ENCODE measurements around the gene SLC35G6.

Gene SLC35G6

DNA sequence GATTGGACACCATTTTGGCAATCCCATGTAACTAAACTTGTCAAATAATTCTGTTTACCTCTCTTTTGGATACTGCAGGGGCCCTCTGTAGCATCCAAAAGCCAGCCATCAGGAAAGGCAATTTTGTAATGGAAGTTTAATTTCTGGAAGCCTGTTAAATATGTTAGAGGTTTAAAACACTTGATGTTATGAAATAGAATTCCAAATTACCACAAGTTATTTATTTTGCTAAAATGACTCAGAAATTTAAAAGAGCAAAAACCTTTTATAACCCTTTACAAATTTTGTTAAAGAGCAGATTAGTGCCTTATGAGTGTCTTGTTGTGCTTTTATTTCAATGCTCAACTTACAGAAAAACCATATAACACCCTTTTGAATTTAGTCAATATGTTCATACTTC, 47.6 kb downstream of the SLC35G6 start:
- Histone ChIP-seq H3K4me3 (ENCODE audit: severe bottlenecking) (no peak overlapping the region), H3K36me3 (ENCODE audit: low read depth) (no peaks in the 10 kb centered on the region), H3K27ac (ENCODE audit: poor library complexity, severe bottlenecking) (no peak overlapping the region), H3K27me3 (ENCODE audit: insufficient read depth, poor library complexity, severe bottlenecking) (no peaks in the 10 kb centered on the region), H3K9me3 (ENCODE audit: severe bottlenecking) (peaks cover 10% of the 10 kb centered on the region), H3K4me1 (ENCODE audit: insufficient read depth, poor library complexity, severe bottlenecking) (no peaks in the 10 kb centered on the region)
- ATAC-seq (ENCODE audit: low read depth): no peak
- TF ChIP-seq, protein P1, sequence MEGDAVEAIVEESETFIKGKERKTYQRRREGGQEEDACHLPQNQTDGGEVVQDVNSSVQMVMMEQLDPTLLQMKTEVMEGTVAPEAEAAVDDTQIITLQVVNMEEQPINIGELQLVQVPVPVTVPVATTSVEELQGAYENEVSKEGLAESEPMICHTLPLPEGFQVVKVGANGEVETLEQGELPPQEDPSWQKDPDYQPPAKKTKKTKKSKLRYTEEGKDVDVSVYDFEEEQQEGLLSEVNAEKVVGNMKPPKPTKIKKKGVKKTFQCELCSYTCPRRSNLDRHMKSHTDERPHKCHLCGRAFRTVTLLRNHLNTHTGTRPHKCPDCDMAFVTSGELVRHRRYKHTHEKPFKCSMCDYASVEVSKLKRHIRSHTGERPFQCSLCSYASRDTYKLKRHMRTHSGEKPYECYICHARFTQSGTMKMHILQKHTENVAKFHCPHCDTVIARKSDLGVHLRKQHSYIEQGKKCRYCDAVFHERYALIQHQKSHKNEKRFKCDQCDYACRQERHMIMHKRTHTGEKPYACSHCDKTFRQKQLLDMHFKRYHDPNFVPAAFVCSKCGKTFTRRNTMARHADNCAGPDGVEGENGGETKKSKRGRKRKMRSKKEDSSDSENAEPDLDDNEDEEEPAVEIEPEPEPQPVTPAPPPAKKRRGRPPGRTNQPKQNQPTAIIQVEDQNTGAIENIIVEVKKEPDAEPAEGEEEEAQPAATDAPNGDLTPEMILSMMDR (IDR thresholded peaks at IDR 0.05; ENCODE audit: poor library complexity, severe bottlenecking): no peak
- DNase-seq (ENCODE audit: low spot score): no peak

DNA sequence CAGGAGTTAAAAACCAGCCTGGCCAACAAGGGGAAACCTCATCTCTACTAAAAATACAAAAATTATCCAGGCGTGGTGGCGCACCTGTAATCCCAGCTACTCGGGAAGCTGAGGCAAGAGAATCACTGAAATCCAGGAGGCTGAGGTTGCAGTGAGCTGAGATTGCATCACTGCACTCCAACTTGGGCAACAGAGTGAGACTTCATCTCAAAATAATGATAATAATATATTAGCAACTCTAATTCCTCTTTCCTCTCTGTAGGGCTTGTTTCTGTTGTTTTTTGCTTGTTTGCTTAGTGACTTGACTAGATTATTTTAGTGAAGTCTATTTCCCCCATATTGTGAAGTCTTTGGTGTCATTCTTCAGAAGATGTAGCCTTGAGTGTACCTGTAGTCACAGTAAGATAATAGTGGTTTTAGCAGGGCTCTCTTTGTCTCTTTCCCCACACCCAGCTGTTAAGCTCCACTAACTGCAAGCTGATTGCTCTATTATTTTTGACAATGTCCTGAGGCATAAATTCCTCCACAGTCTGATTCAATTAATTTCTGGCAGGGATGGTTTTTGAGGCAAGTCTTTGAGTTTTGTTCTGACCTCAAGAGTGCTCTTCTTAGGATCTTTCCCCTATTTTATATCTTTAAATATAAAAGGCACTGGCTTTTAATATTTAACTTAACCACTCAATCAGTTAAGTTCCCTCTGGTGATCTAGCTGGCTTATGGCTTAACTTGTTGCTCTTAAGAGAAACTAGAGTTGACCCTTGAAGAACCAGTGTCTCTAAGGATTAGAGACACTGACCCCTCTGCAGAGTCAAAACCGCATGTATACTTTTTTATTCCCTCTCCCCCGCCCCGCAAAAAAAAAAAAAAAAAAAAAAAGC, 49.0 kb downstream of the SLC35G6 start:
- H3K27me3 ChIP-seq (ENCODE audit: insufficient read depth, poor library complexity, severe bottlenecking): no peaks in the 10 kb centered on the region
- no peak overlapping the region for H3K27ac ChIP-seq (ENCODE audit: poor library complexity, severe bottlenecking)
- TF ChIP-seq, protein P1 (IDR thresholded peaks at IDR 0.05; ENCODE audit: poor library complexity, severe bottlenecking): no peak
- no peak overlapping the region for H3K4me3 ChIP-seq (ENCODE audit: severe bottlenecking)
- H3K36me3 ChIP-seq (ENCODE audit: low read depth): no peaks in the 10 kb centered on the region
- no peak for ATAC-seq (ENCODE audit: low read depth)
- no peak for DNase-seq (ENCODE audit: low spot score)
- H3K9me3 ChIP-seq (ENCODE audit: severe bottlenecking): peaks cover 10% of the 10 kb centered on the region
- H3K4me1 ChIP-seq (ENCODE audit: insufficient read depth, poor library complexity, severe bottlenecking): no peaks in the 10 kb centered on the region
